ENCODE results near the gene KLHL5. TPM values are rescaled to one million over a fixed set of nuclear protein-coding genes. Genes with fewer than 3 reads are reported as not detected.

KLHL5 gene
- total RNA-seq, 1 donor from 2014 or later: 13.5 TPM

GRCh38 chr4:39043058-39043860, 18.8 kb upstream of the KLHL5 start:
- DNase-seq (no peak), ATAC-seq (peak; percentile 5)
- intact Hi-C loops (cut with micrococcal nuclease): no loop called here

GRCh38 chr4:39043861-39044363, 18.1 kb upstream of the KLHL5 start:
- intact Hi-C loops (cut with micrococcal nuclease): no loop called here
- ATAC-seq: peak; percentile 7
- no peak for DNase-seq

GRCh38 chr4:39044364-39044955, 17.6 kb upstream of the KLHL5 start:
- intact Hi-C loops (cut with micrococcal nuclease): no loop called here
- ATAC-seq: peak; percentile 95
- DNase-seq: peak; percentile 93

- peak; percentile 27 for ATAC-seq
- DNase-seq: peak; percentile 51
- intact Hi-C loops (cut with micrococcal nuclease): no loop called here
Observed at GRCh38 chr4:39044956-39045826, 16.8 kb upstream of the KLHL5 start.

GRCh38 chr4:39045827-39046221, 16.2 kb upstream of the KLHL5 start:
- no peak for ATAC-seq
- intact Hi-C loops (cut with micrococcal nuclease): no loop called here
- no peak for DNase-seq

- DNase-seq (no peak), ATAC-seq (no peak)
- intact Hi-C loops (cut with micrococcal nuclease): no loop called here
Observed at GRCh38 chr4:39046249-39046648, 15.8 kb upstream of the KLHL5 start.

- intact Hi-C loops (cut with micrococcal nuclease): no loop called here
- no peak for ATAC-seq
Observed at GRCh38 chr4:39047681-39048080, 14.4 kb upstream of the KLHL5 start.

GRCh38 chr4:39048311-39048710, 13.7 kb upstream of the KLHL5 start:
- DNase-seq: no peak
- no peak for ATAC-seq
- intact Hi-C loops (cut with micrococcal nuclease): no loop called here

More at GRCh38 chr4:39047681-39048080, 14.4 kb upstream of the KLHL5 start:
- DNase-seq: no peak

GRCh38 chr4:39050590-39050989, 11.4 kb upstream of the KLHL5 start:
- ATAC-seq (no peak), DNase-seq (no peak)
- intact Hi-C loops (cut with micrococcal nuclease): no loop called here

- ATAC-seq (no peak), DNase-seq (no peak)
- intact Hi-C loops (cut with micrococcal nuclease): no loop called here
Observed at GRCh38 chr4:39051492-39051891, 10.5 kb upstream of the KLHL5 start.

- ATAC-seq (no peak), DNase-seq (no peak)
- intact Hi-C loops (cut with micrococcal nuclease): no loop called here
Observed at GRCh38 chr4:39053983-39054382, 8.0 kb upstream of the KLHL5 start.

GRCh38 chr4:39054497-39054896, 7.5 kb upstream of the KLHL5 start:
- ATAC-seq (no peak), DNase-seq (no peak)
- intact Hi-C loops (cut with micrococcal nuclease): no loop called here

GRCh38 chr4:39056023-39056422, 6.0 kb upstream of the KLHL5 start:
- ATAC-seq (no peak), DNase-seq (no peak)
- intact Hi-C loops (cut with micrococcal nuclease): no loop called here

GRCh38 chr4:39061457-39061856, 575 bp upstream of the KLHL5 start:
- intact Hi-C loops (cut with micrococcal nuclease): no loop called here
- no peak for DNase-seq
- ATAC-seq: no peak

- DNase-seq (no peak), ATAC-seq (no peak)
- intact Hi-C loops (cut with micrococcal nuclease): no loop called here
Observed at GRCh38 chr4:39062770-39063097, 702 bp downstream of the KLHL5 start.

- no peak for ATAC-seq
- DNase-seq: no peak
- intact Hi-C loops (cut with micrococcal nuclease): no loop called here
Observed at GRCh38 chr4:39063430-39063829, 1.4 kb downstream of the KLHL5 start.

GRCh38 chr4:39066371-39066770, 4.3 kb downstream of the KLHL5 start:
- ATAC-seq: no peak
- DNase-seq: no peak
- intact Hi-C loops (cut with micrococcal nuclease): no loop called here

- no peak for ATAC-seq
- DNase-seq: no peak
- intact Hi-C loops (cut with micrococcal nuclease): no loop called here
Observed at GRCh38 chr4:39067031-39067430, 5.0 kb downstream of the KLHL5 start.

GRCh38 chr4:39067451-39067850, 5.4 kb downstream of the KLHL5 start:
- ATAC-seq: no peak
- intact Hi-C loops (cut with micrococcal nuclease): no loop called here
- no peak for DNase-seq

GRCh38 chr4:39068907-39069306, 6.9 kb downstream of the KLHL5 start:
- intact Hi-C loops (cut with micrococcal nuclease): no loop called here
- DNase-seq (no peak), ATAC-seq (no peak)
